Stimulated activated CD8-positive, alpha-beta memory T cell treated with anti-CD3 and anti-CD28 coated beads, Interleukin-4, amount 100 ng/mL, for 4 hours (primary cell): ENCODE results near the gene ZNF212.
"Not testable (repeated sequence)": the region's sequence is repeated elsewhere in the genome, so short reads cannot be mapped to it uniquely, and the experiment has no call there.

Source experiments
- DNase-seq, 2 donors: peaks; one replicate each; pipeline ENCODE4 v3.0.0-alpha.2; 2020; ENCODE audit warnings: low read depth in 2 of 2, low spot score in 1 of 2

Gene ZNF212

GRCh38 chr7:149218469-149219420 lies 20.7 kb upstream of the ZNF212 start:
- no peak for DNase-seq

GRCh38 chr7:149220534-149220933 lies 18.9 kb upstream of the ZNF212 start:
- DNase-seq = no peak

GRCh38 chr7:149223176-149223575 lies 16.3 kb upstream of the ZNF212 start:
- no peak for DNase-seq

- no peak for DNase-seq
Observed at GRCh38 chr7:149223761-149224160, 15.7 kb upstream of the ZNF212 start.

GRCh38 chr7:149224352-149224751 lies 15.1 kb upstream of the ZNF212 start:
- DNase-seq = no peak

GRCh38 chr7:149225106-149225505 lies 14.3 kb upstream of the ZNF212 start:
- DNase-seq = no peak

- no peak for DNase-seq
Observed at GRCh38 chr7:149225656-149226055, 13.8 kb upstream of the ZNF212 start.

GRCh38 chr7:149226366-149226765 lies 13.1 kb upstream of the ZNF212 start:
- DNase-seq = not testable (repeated sequence)

GRCh38 chr7:149226840-149227494 lies 12.5 kb upstream of the ZNF212 start:
- DNase-seq = no peak

GRCh38 chr7:149228831-149229471 lies 10.5 kb upstream of the ZNF212 start:
- no peak for DNase-seq

GRCh38 chr7:149229526-149229925 lies 9.9 kb upstream of the ZNF212 start:
- DNase-seq = no peak

- no peak for DNase-seq
Observed at GRCh38 chr7:149232362-149232761, 7.1 kb upstream of the ZNF212 start.

- DNase-seq = not testable (repeated sequence)
Observed at GRCh38 chr7:149233655-149234204, 5.7 kb upstream of the ZNF212 start.

- DNase-seq = no peak
Observed at GRCh38 chr7:149237502-149237901, 1.9 kb upstream of the ZNF212 start.

GRCh38 chr7:149238051-149238450 lies 1.4 kb upstream of the ZNF212 start:
- no peak for DNase-seq

- no peak for DNase-seq
Observed at GRCh38 chr7:149240637-149241036, 1.2 kb downstream of the ZNF212 start.

GRCh38 chr7:149241696-149242095 lies 2.2 kb downstream of the ZNF212 start:
- no peak for DNase-seq

- no peak for DNase-seq
Observed at GRCh38 chr7:149245244-149245643, 5.8 kb downstream of the ZNF212 start.

GRCh38 chr7:149245744-149246143 lies 6.3 kb downstream of the ZNF212 start:
- DNase-seq = no peak

- no peak for DNase-seq
Observed at GRCh38 chr7:149248777-149249176, 9.3 kb downstream of the ZNF212 start.

- not testable (repeated sequence) for DNase-seq
Observed at GRCh38 chr7:149250151-149250550, 10.7 kb downstream of the ZNF212 start.
